Dermis microvascular lymphatic vessel endothelial cell (primary cell): Measurements from ENCODE around the gene WDR19. TPM values are rescaled to one million over a fixed set of nuclear protein-coding genes. Genes with fewer than 3 reads are reported as not detected.
"Not testable (repeated sequence)": the region's sequence is repeated elsewhere in the genome, so short reads cannot be mapped to it uniquely, and the experiment has no call there.

Experiments
- DNase-seq, 2 donors: peaks; one replicate each; pipeline versions ENCODE4 v3.0.0 to v3.0.0-alpha.2; 2010; ENCODE audit warnings: low read depth in 2 of 2
- total RNA-seq: library from RNA; depleted of rRNA; stranded (reverse); fragments of >200 nt; gene quantifications from 2 replicates; pipeline ENCODE4 v1.2.1, GENCODE V29; 2014

WDR19 gene
- total RNA-seq: 19.0 and 20.9 TPM in 2 replicates

DNA sequence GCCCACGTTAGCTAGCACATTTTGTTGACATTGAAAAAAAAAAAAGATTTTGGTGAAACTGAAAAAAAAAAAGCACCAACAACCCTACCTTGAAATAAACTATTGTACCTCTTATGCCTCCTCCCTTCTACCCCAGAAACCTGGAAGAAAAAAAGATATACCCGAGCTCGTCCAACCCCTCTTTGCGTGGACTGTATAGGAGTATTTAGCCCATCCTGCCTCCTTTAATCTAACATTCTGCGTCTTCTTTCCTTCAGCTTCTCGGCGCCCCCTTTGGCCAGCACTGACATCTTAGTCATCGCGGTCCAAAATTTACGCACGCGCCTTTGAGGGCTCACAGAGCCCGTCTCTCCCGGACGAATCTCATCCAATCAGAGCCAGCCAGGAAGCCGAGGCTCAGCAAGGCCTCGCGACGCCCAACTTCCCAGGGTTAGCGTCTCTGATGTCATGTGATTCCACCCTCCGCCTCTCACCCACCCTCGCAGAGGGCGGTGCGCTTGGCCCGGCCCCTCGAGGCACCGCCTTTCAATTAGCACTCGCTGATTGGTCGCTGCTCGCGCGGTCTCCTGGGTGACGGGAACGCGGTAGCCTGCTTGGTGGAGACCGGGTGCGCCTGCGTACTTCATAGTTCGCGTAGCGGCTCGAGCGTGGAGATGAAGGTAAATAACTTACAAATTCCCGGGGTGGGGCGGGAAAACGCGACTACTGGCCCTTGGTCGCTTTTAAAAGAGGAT is at the start of gene WDR19:
TSS of gene WDR19 (plus strand) at position 625 of the 734 bp plus-strand sequence. CDS start at position 654, 29 bp downstream.
- DNase-seq: peak; percentile 97 to 100

- no peak for DNase-seq
These were observed 48.7 kb upstream of the WDR19 start for GRCh38 chr4:39133623-39134022.

DNA sequence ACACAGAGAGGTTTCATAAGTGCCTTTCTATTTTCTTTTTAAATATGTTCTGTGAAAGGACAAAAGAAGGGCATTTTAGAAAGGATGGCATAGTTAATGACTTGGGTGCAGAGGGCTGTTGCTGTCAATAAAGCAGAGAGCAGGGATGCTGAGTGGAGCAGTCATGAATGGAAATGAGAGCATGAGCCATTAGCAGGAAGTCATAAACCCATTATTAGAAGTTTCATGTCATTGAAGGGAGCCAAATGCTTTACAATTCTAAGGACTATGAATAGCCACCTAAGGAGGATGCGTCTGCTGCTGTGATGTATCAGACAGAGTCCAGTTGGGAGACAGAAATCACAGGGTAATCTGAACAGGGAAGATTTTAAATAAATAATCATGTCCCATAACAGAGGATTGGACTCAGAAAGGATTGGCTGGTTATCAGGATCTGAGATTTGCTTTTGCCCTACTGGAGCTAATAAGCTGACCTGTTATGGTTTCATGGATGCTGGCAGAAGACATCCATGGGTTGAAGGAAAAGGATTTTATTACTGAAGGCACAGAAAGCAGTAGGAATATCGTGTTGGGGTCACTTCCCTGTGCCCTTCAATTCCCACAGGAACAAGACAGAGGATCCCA is 47.5 kb upstream of the WDR19 start:
- DNase-seq: peak in 1 of 2 donors; percentile 2

- not testable (repeated sequence) for DNase-seq
These were observed 44.1 kb upstream of the WDR19 start for GRCh38 chr4:39138227-39138626.

DNA sequence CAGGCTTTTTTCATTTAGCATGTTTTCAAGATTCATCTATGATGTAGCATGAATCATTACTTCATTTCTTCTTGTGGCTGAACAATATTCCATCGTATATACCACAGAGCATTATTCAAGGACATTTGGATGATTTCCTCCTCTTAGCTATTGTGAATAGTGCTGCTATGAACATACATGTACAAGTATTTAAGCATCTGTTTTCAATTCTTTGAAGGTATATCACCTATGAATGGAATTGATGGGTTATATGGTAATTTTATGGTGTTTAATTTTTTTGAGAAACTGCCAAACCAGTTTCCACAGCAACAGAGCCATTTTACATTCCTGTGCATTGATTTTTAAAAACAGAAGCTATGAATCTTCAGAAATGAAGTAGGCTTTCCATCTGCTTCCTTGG is 36.1 kb upstream of the WDR19 start:
- no peak for DNase-seq

DNA sequence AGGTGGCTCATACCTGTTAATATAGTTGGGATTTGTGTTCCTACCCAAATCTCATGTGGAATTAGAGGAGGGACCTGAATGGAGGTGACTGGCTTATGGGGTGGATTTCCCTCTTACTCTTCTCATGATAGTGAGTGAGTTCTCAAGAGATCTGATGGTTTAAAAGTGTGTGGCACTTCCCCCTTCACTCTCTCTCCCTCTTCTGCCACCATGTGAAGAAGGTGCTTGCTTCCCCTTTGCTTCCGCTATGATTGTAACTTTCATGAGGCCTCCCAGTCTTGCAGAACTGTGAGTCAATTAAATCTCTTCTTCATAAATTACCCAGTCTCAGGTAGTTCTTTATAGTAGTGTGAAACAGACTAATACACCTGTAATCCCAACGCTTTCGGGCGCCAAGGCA is 28.3 kb upstream of the WDR19 start:
- no peak for DNase-seq

DNA sequence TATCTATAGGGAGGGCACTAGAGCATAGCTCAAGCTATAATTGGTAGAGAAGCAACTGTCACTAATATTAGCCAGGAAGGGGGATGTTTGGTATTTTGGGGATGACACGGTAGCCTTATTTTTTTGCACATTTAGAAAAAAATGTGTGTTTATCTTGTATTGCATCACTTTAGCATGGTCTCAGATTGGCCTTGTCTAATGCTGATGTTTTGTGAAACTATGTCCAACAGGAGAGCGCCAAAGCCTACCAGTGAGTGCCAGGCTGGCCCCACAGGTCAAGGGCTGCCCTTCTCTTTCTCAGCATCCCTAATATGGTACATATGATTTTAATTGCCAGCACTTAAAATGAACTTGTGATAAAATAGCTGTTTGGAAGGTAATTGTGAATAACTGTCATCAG is 24.8 kb upstream of the WDR19 start:
- no peak for DNase-seq

- no peak for DNase-seq
These were observed 16.2 kb upstream of the WDR19 start for GRCh38 chr4:39166177-39166576.

GRCh38 chr4:39166669-39167068 is 15.7 kb upstream of the WDR19 start:
- no peak for DNase-seq

DNA sequence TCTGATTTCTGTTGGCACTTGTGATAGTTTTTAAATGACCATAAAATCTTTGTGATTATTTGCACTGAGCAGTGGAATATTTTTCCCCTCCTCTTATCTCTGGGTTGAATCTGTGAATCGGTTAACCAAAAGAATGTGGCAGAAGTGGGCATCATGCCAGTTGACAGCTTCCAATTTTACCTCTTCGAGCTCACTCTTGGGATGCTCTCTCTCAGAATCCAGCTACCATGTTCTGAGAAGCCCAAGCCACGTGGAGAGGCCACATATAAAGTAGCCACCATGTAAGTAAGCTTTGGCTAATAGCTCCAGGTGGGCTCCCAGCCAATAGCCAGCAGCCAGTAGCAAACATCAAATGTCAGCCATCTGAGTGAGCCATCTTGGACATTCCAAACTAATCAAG is 12.9 kb upstream of the WDR19 start:
- DNase-seq: no peak

DNA sequence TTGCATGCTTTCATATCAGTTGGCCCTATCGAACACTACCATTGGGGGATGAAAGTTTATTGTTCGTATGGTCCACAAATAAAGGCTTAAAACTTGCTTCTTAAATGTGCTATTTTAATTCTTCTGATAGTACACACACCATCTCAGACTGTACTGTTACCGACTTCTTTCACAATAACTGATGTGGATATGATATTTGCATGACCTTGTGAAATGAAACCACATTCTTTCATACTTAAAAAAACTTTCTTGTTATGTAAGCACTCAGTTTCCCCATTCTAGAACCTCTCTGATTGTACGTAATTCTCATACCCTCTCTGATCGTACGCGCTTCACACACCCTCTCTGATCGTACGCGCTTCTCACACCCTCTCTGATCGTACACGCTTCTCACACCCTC is 12.0 kb upstream of the WDR19 start:
- DNase-seq: no peak

- no peak for DNase-seq
These were observed 3.6 kb upstream of the WDR19 start for GRCh38 chr4:39178706-39179105.

- no peak for DNase-seq
These were observed 2.6 kb upstream of the WDR19 start for GRCh38 chr4:39179681-39180080.

- DNase-seq: not testable (repeated sequence)
These were observed 1.7 kb upstream of the WDR19 start for GRCh38 chr4:39180629-39181028.

- no peak for DNase-seq
These were observed 817 bp upstream of the WDR19 start for GRCh38 chr4:39181520-39181904.

DNA sequence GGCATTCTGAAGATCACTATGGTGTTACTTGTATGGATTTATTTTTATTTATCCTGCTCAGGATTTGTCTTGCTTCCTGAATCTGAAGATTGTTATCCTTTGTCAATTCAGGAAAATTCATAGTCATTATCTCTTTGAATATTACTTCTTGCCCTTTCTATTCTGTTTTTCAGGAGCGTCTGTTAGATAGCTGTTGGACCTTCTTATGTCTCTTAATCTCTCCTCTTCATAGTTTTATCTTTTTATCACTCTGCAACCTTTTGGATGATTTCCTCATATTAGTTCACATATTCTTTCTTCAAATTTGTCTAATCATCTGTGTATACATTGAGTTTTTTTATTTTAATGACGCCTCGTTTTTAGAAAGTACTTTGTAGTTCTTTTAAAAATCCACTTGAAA is 19.6 kb downstream of the WDR19 start:
- DNase-seq: no peak

GRCh38 chr4:39204543-39204942 is 22.2 kb downstream of the WDR19 start:
- DNase-seq: no peak

DNA sequence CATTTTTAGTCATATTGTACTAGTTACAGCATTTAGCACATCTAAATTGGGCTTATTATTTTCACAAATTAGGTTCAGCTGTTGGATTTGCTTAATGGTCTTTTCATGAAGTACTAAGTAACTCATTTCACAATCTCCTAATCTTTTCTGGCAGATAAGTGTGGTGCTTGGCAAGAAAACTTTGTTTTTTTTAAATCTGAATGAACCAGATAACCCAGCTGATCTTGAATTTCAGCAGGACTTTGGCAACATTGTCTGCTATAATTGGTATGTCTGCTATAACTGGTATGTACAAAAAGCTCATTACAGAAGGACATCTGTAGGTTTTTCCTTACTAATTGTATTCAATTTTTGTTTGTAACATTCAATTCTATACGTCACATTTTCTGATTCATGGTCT is 22.7 kb downstream of the WDR19 start:
- DNase-seq: no peak

DNA sequence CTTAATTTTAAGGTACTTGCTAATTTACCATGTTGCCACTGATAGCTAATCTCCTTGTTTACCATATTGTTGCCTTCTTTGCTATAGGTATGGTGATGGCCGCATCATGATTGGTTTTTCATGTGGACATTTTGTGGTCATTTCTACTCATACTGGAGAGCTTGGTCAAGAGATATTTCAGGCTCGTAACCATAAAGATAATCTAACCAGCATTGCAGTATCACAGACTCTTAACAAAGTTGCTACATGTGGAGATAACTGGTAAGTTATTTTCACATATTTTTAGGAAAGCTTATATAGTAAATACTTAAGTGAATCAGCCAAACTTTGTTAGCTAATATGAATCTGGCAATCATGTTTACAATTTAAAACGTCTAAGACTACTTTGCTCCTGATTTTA is 23.1 kb downstream of the WDR19 start:
- no peak for DNase-seq

- peak; percentile 79 to 80 for DNase-seq
These were observed 45.6 kb downstream of the WDR19 start for GRCh38 chr4:39227906-39228305.

DNA sequence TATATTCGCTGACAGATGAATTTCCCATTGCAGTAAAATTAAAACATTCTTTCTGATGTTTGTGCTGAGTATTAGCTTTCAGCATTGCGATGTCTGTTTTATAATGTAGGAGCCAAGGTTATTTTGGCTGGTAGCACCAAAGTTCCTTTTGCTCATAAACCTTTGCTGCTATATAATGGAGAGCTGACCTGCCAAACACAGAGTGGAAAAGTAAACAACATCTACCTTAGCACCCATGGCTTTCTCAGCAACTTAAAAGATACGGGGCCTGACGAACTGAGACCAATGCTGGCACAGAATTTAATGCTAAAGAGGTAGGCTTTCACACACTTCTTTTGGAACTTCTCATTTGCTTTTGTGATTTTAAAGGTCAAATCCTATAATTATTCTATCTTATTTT is 46.0 kb downstream of the WDR19 start:
- DNase-seq: peak; percentile 39 to 57

- no peak for DNase-seq
These were observed 48.1 kb downstream of the WDR19 start for GRCh38 chr4:39230462-39230861.

- no peak for DNase-seq
These were observed 49.3 kb downstream of the WDR19 start for GRCh38 chr4:39231660-39232059.
